NCI-H2029 (cell line): ENCODE data around the gene FKBP2.

Experiments
- DNase-seq: peaks from one replicate; lab custom pipeline; 2025; lab: John Stamatoyannopoulos, UW

The FKBP2 gene

DNA sequence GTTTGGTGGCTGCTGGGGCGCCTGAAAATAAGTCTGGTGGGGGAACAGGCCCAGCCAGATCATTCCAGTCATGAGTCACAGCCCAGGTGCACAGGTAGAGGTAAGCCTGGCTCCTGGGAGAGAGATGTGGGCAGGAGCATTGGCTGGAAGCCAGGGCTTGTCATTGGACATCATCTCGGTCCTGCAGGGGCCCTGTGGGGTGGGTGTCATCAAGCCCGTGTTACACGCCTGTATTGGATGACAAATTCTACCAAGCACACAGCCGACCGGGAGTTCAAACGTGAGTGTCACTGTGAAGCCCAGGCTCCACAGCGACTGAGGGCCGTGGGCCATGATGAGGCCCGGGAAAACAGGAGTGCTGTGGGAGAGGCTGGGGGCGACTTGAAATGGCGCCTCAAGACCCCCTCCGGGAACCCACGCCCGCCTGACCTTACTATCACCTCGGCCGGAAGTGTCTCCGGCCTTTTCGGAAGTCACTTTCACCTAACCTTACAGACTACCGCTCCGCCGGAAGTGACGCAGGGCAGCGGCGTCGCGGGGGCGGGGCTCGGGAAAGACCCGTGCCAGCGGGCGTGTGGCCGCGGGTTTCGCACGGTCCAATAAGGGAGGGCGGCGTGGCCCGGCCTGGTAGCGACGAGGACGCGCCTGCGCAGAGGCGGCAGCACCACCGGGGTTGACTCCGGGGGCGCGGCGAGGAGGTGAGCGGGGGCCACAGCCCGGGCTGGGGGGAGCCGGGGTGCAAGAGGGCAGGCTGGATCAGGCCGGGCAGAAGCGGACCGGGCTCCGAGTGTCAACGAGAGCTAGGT lies at the start of gene FKBP2:
Gene FKBP2 (plus strand): TSS at position 661 of the 806 bp plus-strand sequence. CDS start 1,293 bp downstream, outside the sequence.
- peak; percentile 95 for DNase-seq

DNA sequence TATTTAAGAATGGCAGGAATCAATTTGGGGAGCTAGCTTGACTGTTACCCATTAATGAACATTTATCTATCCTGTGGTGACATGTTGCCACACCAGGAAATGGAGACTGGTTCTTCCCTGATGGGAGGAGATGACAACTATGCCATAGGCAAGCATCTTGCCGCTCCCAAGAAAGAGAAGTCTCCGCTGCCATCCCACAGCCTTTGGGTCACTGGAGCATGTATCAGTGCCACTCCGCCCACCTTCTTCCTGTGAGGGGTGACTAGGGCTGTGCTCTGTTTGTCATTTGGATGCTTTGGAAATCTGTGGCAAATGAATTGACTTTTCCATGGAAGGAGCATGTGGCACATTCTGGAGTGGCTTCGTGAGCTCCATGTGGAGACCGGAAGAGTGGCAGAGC lies 48.5 kb upstream of the FKBP2 start:
- no peak for DNase-seq

DNA sequence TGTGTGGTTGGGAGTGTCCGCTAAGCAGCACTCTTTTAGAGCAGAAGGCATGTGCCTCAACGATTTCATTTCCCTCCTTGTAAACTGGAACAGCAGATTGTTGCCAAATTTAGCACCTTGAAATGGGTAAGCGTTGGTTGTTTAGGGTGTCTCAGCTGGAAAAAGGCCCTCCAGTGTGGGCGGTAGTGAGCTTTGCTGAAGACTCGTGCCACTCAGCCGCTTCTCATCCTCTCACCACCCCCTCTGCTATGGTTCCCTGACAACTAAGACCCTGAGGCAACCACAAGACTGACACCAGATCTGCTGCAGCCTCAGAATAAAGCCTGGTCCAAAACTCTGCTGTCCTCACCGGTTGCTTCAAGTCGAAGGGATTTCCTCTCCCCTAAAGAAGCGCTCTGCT lies 44.3 kb upstream of the FKBP2 start:
- no peak for DNase-seq

DNA sequence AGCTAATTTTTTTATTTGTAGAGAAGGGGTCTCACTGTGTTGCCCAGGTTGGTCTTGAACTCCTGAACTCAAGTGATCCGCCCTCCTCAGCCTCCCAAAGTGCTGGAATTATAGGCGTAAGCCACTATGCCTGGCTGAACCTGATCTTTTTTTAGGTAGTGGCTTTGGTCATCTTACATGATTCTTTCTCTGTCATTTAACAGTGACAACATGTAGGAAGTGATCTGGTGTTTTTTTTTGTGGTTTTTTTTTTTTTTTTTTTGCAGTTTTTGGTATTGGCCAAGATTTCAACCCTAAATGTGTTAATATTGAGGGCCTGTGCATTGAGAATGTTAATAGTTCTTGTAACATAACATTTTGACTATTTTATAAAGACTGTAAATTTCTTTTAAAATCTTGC lies 42.4 kb upstream of the FKBP2 start:
- no peak for DNase-seq

DNA sequence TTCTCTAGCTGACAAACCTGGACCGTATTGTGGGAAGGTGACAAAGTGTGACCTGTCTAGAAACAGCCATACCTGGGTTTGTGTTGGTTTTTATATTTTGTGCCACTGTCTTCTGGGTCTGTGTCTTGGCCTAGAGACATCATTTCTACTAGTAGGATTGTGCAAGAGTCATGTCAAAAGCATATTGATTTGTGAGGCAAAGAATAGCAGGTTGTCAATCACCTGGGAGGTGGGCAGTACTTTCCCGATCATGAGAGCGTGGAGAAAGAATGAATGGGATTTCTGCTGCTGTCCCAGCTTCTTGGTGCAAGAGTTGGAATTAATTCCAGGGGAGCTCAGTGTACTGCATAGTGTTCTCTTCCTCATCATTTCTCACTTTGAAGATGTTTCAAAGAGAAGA lies 39.4 kb upstream of the FKBP2 start:
- DNase-seq, result no peak

DNA sequence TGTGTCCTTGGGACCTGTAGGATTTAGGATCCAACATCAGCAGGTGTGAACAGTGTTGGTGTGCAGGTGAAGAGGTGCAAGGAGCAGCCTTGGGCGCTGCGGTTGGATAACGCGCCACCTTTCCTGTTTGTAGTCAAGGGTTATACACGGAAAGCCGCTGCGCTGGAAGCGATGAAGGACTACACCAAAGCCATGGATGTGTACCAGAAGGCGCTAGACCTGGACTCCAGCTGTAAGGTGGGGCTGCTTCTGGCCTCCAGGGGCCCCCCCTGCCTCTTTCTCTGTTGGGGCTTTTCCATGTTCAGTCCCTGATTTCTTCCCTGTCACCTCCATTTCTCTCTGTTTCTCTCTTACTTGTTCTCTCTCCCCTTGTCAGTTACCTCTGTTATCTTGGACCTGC lies 37.9 kb upstream of the FKBP2 start:
- DNase-seq, result no peak

DNA sequence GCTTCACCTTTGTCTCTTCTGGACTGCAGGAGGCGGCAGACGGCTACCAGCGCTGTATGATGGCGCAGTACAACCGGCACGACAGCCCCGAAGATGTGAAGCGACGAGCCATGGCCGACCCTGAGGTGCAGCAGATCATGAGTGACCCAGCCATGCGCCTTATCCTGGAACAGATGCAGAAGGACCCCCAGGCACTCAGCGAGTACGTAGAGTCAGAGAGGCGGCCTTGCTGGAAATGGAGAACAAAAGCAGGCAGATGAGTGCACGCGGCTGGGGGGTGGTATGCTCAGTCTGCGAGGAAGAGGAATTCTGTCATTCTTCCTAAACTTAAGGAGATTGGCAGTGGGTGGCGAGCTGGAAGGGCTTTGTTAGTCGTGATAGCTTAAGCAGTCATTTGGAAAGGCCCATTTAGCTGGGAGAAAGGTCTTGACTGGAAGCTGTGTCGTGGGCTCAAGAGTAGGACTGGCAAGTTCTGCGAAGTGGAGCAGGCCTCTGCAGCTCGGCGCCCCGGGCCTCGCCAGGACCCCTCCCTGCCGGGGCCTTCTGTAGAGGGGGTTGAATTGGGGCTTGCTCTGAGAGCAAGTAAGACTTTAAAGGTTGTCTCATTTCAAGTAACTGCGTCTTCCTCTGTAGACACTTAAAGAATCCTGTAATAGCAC lies 37.3 kb upstream of the FKBP2 start:
- no peak for DNase-seq

DNA sequence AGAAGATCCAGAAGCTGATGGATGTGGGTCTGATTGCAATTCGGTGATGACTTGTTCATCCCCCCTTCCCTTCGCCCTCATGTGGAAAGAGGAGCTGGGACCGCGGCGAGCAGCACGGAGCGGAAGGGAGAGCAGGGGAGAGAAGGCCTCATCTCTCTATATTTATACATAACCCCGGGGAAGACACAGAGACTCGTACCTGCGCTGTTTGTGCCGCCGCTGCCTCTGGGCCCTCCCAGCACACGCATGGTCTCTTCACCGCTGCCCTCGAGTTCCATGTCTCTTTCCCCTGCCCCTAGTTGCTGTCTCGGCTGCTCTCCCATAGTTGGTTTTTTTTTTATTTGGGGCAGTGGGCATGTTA lies 36.8 kb upstream of the FKBP2 start:
- no peak for DNase-seq

DNA sequence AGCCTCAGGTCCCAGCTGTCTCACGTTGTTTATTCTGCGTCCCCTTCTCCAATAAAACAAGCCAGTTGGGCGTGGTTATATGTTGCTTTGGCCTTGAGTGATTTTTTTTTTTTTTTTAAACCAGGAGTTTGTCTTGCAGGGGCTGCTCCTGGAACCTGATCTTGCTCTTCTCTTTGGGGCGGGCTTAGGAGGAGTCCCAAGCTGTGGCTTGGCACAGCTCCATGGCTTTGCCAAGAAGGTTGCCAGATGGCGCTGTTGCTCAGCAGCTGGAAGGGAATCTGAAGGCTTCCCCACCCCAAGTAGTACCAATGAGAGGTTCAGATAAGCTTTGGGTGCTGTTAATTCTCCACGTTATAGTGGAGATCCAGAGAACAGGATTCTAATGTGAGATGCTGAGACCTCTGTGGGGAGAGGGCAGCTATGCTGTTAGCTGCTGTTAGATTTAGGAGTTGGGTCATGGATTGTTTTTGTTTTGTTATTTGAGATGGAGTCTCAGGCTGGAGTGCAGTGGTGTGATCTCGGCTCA lies 36.4 kb upstream of the FKBP2 start:
- peak; percentile 88 for DNase-seq

DNA sequence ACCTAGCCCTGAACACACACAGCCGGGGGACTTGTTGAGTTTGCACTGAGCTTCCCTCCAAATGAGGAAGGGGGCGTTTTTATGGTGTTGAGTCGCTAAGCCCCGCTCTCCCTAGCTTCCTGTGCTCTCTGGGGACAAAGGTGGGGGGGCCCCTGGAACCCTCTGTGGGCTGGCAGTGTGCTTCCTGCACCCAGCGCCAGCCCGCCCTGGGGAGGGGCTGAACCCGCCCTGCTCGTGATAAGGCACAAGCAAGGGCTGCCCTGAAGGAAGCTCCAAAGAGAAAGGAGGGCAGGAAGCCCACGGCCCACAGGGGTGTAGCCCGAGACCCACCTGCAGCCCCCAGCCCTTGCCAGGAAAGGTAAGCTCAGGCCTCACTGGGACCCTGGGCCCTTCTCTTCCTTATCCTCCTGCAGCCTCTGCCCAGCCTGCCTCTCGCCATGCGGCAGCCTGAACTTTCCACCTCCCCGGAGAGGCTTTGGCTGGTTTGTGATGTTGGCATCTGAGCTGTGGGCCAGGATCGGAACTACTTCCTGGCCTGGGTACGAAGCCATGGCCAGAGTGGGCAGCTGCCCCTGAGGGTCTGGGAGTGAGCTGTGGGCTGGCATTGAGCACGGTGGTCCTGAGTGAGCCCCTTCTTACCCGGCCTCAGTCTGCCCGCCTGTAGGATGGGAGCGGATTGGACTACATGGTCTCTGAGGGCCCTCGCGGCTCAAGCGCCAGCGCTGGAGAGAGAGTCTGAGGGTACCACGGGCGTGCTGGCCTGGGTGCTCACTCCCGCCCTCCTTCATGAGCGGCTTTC lies 34.2 kb upstream of the FKBP2 start, which contains the start of gene FERMT3:
Gene FERMT3 (plus strand): TSS at position 265 of the 799 bp plus-strand sequence. CDS start 644 bp downstream, outside the sequence.
- no peak for DNase-seq

DNA sequence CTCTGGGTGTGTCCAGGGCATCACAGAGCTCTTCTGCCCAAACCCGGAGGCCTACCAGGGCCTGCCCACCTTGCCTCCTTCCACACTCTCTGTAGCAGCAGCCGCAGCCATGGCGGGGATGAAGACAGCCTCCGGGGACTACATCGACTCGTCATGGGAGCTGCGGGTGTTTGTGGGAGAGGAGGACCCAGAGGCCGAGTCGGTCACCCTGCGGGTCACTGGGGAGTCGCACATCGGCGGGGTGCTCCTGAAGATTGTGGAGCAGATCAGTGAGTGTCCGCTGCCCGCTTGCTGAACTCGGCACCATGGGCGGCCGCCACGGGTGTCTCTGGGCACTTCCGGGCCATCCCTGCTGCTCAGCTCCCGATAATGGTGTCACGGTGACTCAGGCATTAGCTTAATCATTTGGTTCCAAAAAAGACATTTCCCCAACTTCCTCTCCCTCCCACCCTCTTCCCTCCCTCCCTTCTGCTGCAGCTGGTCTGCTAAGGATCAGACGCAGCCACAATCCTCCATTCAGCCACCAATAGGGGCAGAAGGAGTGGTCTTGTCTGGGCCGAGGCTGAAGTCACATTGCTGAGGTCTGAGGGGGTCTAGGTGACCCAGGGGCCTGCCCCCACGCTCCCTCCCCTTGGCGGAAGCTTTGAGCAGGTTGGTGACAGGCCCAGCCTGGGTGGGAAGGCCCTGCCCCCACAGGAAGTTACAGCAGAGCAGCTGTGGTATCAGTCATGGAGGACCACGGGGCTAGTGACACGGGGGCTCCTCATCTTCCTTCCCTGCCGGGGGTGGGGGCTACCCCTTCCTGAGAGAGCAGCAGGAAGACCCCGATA lies 33.4 kb upstream of the FKBP2 start:
- no peak for DNase-seq

DNA sequence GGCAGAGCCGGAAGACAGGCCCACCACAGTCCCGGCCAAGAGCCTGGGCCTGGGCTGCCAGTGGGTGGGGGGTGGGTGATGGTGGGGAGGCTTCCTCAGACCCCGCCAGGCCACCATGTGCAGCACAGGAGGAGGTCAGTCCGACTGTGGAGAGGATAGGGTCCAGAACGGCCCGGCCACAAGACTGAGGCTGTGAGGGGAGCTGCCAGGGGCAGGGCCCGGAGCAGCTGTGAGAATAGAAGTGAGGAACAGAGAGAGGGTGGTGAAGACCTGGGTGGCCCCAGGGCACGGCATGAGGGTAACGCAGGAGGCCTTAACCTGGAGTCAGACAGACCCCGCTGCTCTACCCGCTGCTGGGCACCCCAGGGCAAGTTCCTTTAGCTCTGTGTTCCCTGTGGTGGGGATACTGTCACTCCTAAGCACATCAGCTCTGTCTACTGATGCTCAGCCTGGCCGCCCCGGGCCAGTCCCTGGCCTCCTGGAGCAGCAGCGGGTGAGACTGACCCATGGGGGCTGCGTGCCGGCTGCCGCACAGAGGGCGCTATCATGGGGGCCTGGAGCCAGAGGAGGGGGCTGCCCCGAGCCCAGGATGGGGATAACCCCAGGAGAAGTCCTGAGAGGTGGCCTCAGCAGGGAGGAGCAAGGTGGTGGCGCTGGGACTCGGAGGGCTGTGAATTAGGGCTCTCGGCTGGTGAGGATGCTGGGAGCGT lies 32.7 kb upstream of the FKBP2 start:
- DNase-seq, result no peak

DNA sequence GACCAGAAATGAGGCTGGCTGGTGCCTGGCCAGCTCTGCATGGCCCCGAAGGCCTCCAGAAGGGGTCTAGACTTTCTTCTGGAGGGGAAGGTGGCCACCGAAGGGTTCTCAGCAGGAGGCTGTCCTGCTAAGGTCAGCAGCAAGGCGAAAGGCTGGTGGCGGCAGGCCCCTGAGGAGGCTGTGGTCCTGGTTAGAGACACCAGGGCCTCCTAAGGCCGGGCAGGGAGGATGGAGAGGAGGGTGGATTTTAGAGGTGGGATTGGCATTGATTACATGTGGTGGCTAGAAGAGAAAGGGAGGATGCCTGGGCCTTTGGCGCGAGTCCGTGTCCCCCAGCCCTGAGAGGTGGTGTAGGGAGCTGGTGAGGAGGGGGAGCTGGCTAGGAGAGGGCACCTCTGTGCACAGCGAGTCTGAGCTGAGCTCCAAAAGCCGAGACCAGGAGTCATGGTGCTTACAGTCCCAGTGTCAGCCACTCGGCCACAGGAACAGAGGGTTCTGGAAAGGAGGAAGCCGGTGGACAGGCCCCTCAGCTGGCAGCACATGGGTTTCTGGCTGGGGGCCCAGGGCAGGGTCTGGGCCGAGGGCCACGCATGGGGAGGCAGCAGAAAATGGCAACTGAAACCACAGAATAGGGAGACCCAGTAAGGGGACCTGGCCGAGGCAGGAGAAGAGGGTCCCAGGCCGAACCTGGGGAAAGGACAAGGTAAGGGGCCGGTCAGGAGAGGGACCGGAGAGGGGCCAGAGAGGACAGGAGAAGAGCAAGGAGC lies 31.9 kb upstream of the FKBP2 start:
- no peak for DNase-seq

DNA sequence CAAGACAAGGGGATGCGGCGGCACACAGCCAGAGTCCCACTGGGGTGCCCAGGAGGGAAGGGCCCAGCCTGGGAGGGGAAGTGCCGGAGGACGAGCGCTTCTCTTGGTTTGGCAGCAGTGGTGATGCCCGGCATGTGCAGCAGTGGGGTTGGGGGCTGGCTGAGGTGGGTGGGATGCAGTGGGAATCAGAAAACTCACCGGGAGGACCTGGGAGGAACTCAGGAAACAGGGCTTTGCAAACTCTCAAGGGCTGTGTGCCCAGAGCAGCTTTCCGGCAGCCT lies 31.4 kb upstream of the FKBP2 start:
- DNase-seq, result no peak

DNA sequence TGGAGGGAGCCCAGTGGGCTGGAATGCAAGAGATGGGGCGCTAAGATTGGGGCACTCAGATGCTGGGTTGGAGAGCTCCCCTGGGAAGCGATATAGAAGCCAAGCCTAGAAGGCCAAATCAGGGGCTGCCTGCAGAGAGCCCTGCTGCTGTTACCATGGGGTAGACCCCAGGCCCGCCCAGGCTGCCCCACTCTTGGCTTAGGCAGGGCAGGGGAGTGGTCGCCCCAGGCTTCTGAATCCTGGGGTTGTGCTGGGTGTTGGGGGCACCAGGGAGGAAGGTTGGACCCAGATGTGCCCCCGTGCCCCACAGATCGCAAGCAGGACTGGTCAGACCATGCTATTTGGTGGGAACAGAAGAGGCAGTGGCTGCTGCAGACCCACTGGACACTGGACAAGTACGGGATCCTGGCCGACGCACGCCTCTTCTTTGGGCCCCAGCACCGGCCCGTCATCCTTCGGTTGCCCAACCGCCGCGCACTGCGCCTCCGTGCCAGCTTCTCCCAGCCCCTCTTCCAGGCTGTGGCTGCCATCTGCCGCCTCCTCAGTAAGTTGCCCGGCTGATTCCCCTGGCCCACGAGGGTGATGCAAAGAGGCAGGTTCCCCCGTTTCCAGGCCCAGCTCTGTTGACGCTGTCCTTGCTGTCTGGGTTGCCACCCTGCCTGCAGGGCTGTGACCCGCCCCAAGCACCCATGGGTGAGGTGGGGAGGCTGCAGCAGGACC lies 30.4 kb upstream of the FKBP2 start:
- no peak for DNase-seq

DNA sequence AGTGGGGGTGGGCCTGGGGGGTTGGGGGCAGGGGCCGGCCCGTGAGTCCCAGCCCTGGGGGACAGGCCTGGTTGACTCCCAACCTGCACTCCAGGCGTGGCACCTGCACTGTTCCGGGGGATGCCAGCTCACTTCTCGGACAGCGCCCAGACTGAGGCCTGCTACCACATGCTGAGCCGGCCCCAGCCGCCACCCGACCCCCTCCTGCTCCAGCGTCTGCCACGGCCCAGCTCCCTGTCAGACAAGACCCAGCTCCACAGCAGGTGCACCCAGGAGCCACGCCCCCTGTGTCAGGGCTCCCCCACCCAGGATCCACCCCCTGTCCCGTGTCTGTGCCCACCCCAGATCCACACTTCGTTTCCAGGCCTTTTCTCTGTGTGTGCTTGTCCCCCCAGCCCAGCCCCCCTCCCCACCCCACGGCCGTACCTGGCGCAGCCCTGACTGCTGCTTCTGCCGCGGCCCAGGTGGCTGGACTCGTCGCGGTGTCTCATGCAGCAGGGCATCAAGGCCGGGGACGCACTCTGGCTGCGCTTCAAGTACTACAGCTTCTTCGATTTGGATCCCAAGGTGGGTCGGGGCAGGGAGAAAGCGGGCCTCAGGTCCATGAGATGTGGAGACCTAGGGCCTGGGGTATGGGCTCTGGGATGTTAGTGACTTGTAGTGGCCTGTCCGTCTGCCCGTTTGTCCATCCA lies 29.6 kb upstream of the FKBP2 start:
- no peak for DNase-seq

DNA sequence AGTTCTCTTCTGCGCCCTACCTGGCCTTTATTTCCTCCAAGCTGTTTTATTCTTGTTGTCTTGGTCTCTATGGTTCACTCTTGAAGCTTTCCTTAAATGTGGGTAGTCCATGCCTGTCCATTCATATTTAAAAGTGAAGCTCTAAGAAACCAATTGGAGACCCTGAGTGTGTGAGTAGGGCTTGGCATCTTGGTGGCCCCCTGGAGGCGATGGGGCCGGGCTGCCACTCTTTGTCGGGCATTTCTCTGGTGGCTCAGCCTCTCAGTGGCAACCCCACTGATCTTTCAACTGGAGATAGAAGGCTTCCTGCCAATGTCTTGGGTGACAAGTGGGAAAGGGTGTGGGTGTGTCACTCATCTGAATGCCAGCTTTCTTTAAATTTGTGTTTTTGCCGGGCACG lies 24.0 kb upstream of the FKBP2 start:
- no peak for DNase-seq

DNA sequence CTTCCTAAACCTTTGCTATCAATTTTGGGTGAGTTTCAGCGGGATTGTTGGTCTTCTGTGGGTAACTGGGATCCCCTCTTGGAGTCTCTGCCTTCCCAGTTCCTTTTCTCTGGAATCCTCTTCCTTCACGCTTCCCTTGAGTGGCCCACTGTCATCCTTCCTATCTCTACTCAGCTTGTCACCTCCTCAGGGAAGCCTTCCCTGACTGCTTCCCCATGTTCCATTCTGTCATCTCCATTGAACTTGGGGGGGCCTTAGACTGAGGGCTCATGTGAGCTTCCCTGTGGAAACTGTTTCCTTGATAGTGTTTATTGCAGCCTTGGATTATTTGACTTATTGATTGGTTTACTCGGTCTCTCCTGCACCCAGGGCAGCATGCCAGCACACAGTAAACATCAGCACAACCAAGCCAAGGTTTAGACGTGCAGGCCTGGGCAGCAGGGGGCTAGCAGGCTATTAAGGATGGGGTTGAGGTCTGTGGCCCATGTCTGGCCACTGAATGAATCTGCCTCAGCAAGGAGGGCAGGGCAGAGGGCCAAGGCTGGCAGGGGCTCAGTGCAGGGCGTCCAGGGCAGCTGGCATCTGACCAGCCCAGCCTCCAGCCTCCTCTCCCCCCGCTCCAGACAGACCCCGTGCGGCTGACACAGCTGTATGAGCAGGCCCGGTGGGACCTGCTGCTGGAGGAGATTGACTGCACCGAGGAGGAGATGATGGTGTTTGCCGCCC lies 22.1 kb upstream of the FKBP2 start:
- DNase-seq, result peak; percentile 48

DNA sequence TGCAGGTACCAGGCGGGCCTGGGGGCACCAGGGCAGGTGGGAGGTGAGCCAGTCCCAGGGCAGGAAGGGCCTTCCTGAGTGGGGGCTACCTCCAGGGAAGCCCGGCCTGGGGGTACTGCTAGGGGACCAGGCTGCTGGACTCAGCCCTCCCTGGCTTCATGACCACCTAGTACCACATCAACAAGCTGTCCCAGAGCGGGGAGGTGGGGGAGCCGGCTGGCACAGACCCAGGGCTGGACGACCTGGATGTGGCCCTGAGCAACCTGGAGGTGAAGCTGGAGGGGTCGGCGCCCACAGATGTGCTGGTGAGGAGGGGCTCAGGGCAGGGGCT lies 21.6 kb upstream of the FKBP2 start:
- no peak for DNase-seq
